Mesendoderm (in vitro differentiated cells): ENCODE results near the gene UGT1A1.

Source experiments
- DNase-seq: peaks from one replicate; pipeline ENCODE4 v3.0.0; 2013
- H2AK5ac ChIP-seq: 2 replicates; pipeline ENCODE4 v1.6.1; 2013; ENCODE audit warnings: low read length, inconsistent platforms
- H2BK120ac ChIP-seq: 2 replicates; pipeline ENCODE4 v1.6.1; 2013; ENCODE audit warnings: low read depth, mild to moderate bottlenecking, low read length, moderate library complexity, mixed read lengths
- H2BK15ac ChIP-seq: replicated peaks from 2 replicates; pipeline ENCODE4 v1.6.1; 2013; ENCODE audit warnings: low read depth, mild to moderate bottlenecking, moderate library complexity
- H2BK5ac ChIP-seq: 2 replicates; pipeline ENCODE4 v1.6.1; 2013; ENCODE audit warnings: low read length, inconsistent platforms
- H3K18ac ChIP-seq: 2 replicates; pipeline ENCODE4 v1.6.1; 2013; ENCODE audit warnings: mild to moderate bottlenecking, low read length, mixed read lengths
- H3K23ac ChIP-seq: one replicate; pipeline ENCODE4 v1.6.1; 2013; ENCODE audit warnings: low read length
- H3K27ac ChIP-seq: 2 replicates; pipeline ENCODE4 v1.5.1; 2013; ENCODE audit warnings: low read depth, mild to moderate bottlenecking, inconsistent platforms, low read length, moderate library complexity
- H3K27me3 ChIP-seq: 2 replicates; pipeline ENCODE4 v1.6.1; 2013; ENCODE audit warnings: low read length, control low read depth, mild to moderate bottlenecking, inconsistent platforms; ENCODE audit not compliant: insufficient read depth, poor library complexity
- H3K36me3 ChIP-seq: 2 replicates; pipeline ENCODE4 v1.6.1; 2013; ENCODE audit warnings: low read length, inconsistent platforms; ENCODE audit not compliant: control insufficient read depth, insufficient read depth
- H3K4ac ChIP-seq: one replicate; pipeline ENCODE4 v1.6.1; 2013; ENCODE audit warnings: low read depth, mild to moderate bottlenecking, low read length, moderate library complexity
- H3K4me1 ChIP-seq: 2 replicates; pipeline ENCODE4 v1.6.1; 2013; ENCODE audit warnings: low read depth, low read length, inconsistent platforms; ENCODE audit not compliant: control insufficient read depth
- H3K4me2 ChIP-seq: 2 replicates; pipeline ENCODE4 v1.6.1; 2013; ENCODE audit warnings: low read length
- H3K4me3 ChIP-seq: 2 replicates; pipeline ENCODE4 v1.5.1; 2013; ENCODE audit warnings: mild to moderate bottlenecking, low read length
- H3K56ac ChIP-seq: one replicate; pipeline ENCODE4 v1.6.1; 2013; ENCODE audit warnings: low read length
- H3K79me1 ChIP-seq: 2 replicates; pipeline ENCODE4 v1.6.1; 2013; ENCODE audit warnings: low read length, inconsistent platforms
- H3K79me2 ChIP-seq: 2 replicates; pipeline ENCODE4 v1.6.1; 2013; ENCODE audit warnings: mild to moderate bottlenecking, low read length; ENCODE audit not compliant: control insufficient read depth, insufficient read depth
- H3K9ac ChIP-seq: 2 replicates; pipeline ENCODE4 v1.6.1; 2013; ENCODE audit warnings: low read length, inconsistent platforms
- H4K5ac ChIP-seq: one replicate; pipeline ENCODE4 v1.6.1; 2013; ENCODE audit warnings: low read length
- H4K8ac ChIP-seq: one replicate; pipeline ENCODE4 v1.6.1; 2013; ENCODE audit warnings: low read depth, mild to moderate bottlenecking, control low read depth, low read length, moderate library complexity
- WGBS: extraction: QIAGEN DNeasy Blood & Tissue Kit; methylation state at CpG from one replicate; pipeline ENCODE4 v1.1.7; 2013; ENCODE audit warnings: low lambda C conversion rate, missing lambda C conversion rate; ENCODE audit not compliant: insufficient coverage; ENCODE audit errors: extremely low coverage; 5-methylcytosine and 5-hydroxymethylcytosine counted together

UGT1A1 gene

GRCh38 chr2:233811087-233811486, 51.0 kb downstream of the UGT1A1 start:
- H3K9ac ChIP-seq: no peak overlapping the region
- H3K4me1 ChIP-seq: no peaks in the 10 kb centered on the region
- no peak overlapping the region for H2BK120ac ChIP-seq
- no peak overlapping the region for H2AK5ac ChIP-seq
- H3K23ac ChIP-seq: no peak overlapping the region
- no peaks in the 10 kb centered on the region for H3K79me2 ChIP-seq
- H3K18ac ChIP-seq: no peak overlapping the region
- no CpG with 5 or more reads among the region's 4 CpGs for WGBS
- no peak for DNase-seq
- H4K5ac ChIP-seq: no peak overlapping the region
- no peak overlapping the region for H4K8ac ChIP-seq
- no peak overlapping the region for H3K4me3 ChIP-seq
- no peaks in the 10 kb centered on the region for H3K27me3 ChIP-seq
- no peak overlapping the region for H2BK5ac ChIP-seq
- no peak overlapping the region for H3K56ac ChIP-seq
- no peaks in the 10 kb centered on the region for H3K36me3 ChIP-seq
- H3K4me2 ChIP-seq: no peak overlapping the region
- H3K4ac ChIP-seq: no peak overlapping the region
- no peak overlapping the region for H3K27ac ChIP-seq
- H2BK15ac ChIP-seq: no peak overlapping the region
- H3K79me1 ChIP-seq: no peaks in the 10 kb centered on the region

GRCh38 chr2:233811732-233812131, 51.7 kb downstream of the UGT1A1 start:
- no CpG with 5 or more reads among the region's 8 CpGs for WGBS
- Histone ChIP-seq H4K8ac (no peak overlapping the region), H3K18ac (no peak overlapping the region), H3K27ac (no peak overlapping the region), H2BK15ac (no peak overlapping the region), H2AK5ac (no peak overlapping the region), H3K23ac (no peak overlapping the region), H3K56ac (no peak overlapping the region), H3K9ac (no peak overlapping the region), H2BK120ac (no peak overlapping the region), H2BK5ac (no peak overlapping the region), H3K4ac (no peak overlapping the region), H3K4me1 (no peaks in the 10 kb centered on the region), H4K5ac (no peak overlapping the region), H3K4me2 (no peak overlapping the region), H3K4me3 (no peak overlapping the region), H3K36me3 (no peaks in the 10 kb centered on the region), H3K79me2 (no peaks in the 10 kb centered on the region), H3K79me1 (no peaks in the 10 kb centered on the region), H3K27me3 (no peaks in the 10 kb centered on the region)
- no peak for DNase-seq

DNA sequence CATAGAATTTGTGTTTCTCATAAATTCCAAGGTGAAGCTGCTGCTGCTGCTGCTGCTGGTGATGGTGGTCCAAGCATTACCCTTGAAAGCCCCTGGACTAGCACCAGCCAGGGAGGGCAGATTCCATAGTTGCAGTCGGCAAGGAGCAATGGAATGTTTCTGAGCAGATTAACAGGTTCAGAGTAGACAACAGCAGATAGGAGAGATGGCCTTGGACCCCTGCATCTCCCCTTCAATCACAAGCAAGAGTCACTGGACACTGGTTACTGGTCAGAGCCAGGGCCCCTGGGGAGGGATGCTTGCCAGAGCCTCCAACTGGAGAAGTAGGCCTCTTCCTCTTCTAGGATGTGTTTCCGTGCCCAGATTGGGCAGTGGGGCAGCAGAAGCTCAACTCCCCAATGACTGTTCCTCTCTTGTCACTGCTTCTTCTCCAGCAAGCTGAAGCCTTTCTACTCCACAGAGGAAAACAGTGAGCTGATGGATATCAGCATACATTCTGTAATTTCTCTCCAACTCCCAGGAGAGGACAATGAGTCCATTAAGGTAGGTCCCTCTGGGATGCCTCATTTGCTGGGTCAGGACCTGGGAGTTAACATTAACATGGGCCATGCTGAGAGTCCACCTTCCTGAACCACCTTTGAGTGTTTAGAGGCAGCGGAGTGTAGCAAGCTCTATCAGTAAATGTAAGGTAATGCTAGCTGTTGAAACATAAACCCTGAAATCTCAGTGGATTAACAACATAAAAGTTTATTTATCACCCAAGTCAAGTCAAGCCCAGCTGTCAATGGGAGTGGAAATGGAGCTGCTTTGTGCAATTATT, 53.4 kb downstream of the UGT1A1 start:
- Histone ChIP-seq H4K5ac (no peak overlapping the region), H3K9ac (no peak overlapping the region), H3K18ac (no peak overlapping the region), H2BK15ac (no peak overlapping the region), H2BK5ac (no peak overlapping the region), H3K4me3 (no peak overlapping the region), H3K4me1 (no peaks in the 10 kb centered on the region), H3K27ac (no peak overlapping the region), H4K8ac (no peak overlapping the region), H3K4ac (no peak overlapping the region), H2BK120ac (no peak overlapping the region), H3K79me1 (no peaks in the 10 kb centered on the region), H3K79me2 (no peaks in the 10 kb centered on the region), H3K23ac (no peak overlapping the region), H3K27me3 (no peaks in the 10 kb centered on the region), H3K4me2 (no peak overlapping the region), H3K36me3 (no peaks in the 10 kb centered on the region), H3K56ac (no peak overlapping the region), H2AK5ac (no peak overlapping the region)
- DNase-seq: no peak
- no CpG with 5 or more reads among the region's 3 CpGs for WGBS

- peak; percentile 33 for DNase-seq
- Histone ChIP-seq H3K9ac (no peak overlapping the region), H2BK120ac (no peak overlapping the region), H3K36me3 (no peaks in the 10 kb centered on the region), H2BK5ac (no peak overlapping the region), H2BK15ac (no peak overlapping the region), H3K79me1 (no peaks in the 10 kb centered on the region), H4K8ac (no peak overlapping the region), H3K4me3 (no peak overlapping the region), H3K27me3 (no peaks in the 10 kb centered on the region), H3K4ac (no peak overlapping the region), H3K23ac (no peak overlapping the region), H3K79me2 (no peaks in the 10 kb centered on the region), H3K18ac (no peak overlapping the region), H3K27ac (no peak overlapping the region), H3K4me2 (no peak overlapping the region), H3K4me1 (no peaks in the 10 kb centered on the region), H2AK5ac (no peak overlapping the region), H3K56ac (no peak overlapping the region), H4K5ac (no peak overlapping the region)
- WGBS: no CpG with 5 or more reads among the region's 2 CpGs
Measured at GRCh38 chr2:233814056-233814835, 54.2 kb downstream of the UGT1A1 start.

DNA sequence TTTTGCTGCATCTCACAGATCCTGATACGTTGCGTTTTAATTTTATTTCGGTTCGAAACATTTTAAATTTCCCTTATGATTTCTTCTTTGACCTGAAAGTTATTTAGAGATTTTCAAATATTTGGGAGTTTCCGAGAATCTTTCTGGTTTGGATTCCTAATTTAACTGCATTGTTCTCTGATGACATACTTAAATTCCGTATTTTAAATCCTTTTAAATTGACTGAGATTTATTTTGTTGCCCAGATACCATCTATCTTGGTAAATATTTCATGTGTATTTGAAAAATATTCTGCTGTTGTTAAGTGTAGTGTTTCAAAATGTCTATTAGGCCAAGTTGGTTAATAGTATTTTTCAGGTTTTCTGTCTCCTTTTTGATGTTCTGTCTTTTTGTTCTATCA, 55.8 kb downstream of the UGT1A1 start:
- Histone ChIP-seq H3K4ac (no peak overlapping the region), H2BK15ac (no peak overlapping the region), H3K18ac (no peak overlapping the region), H3K4me2 (no peak overlapping the region), H3K56ac (no peak overlapping the region), H4K8ac (no peak overlapping the region), H3K9ac (no peak overlapping the region), H2BK5ac (no peak overlapping the region), H3K36me3 (no peaks in the 10 kb centered on the region), H3K27ac (no peak overlapping the region), H3K79me1 (no peaks in the 10 kb centered on the region), H2BK120ac (no peak overlapping the region), H3K23ac (no peak overlapping the region), H3K79me2 (no peaks in the 10 kb centered on the region), H2AK5ac (no peak overlapping the region), H4K5ac (no peak overlapping the region), H3K27me3 (no peaks in the 10 kb centered on the region), H3K4me3 (no peak overlapping the region), H3K4me1 (no peaks in the 10 kb centered on the region)
- no peak for DNase-seq
- no CpG with 5 or more reads among the region's 6 CpGs for WGBS
